Tibial nerve (tissue), 4 donors: ENCODE data around the gene ARPIN. TPM values are rescaled to one million over a fixed set of nuclear protein-coding genes. Genes with fewer than 3 reads are reported as not detected.
A peak's percentile ranks its signal among the peaks of the same experiment; 100 is the strongest.
"Not testable (repeated sequence)": the region's sequence is repeated elsewhere in the genome, so short reads cannot be mapped to it uniquely, and the experiment has no call there.

ENCODE experiments used
- DNase-seq, 2 donors: peaks; one replicate each; pipeline ENCODE4 v3.0.0-alpha.2; 2019; ENCODE audit warnings: low spot score in 2 of 2
- H3K27ac ChIP-seq, 4 donors: fragments of 200-600 bp; sonication (generic) in 3 of 4; one replicate each; pipeline ENCODE4 v1.5.1; 2017 to 2019; ENCODE audit warnings: mild to moderate bottlenecking in 1 of 4
- H3K27me3 ChIP-seq, 2 donors: fragments of 200-600 bp; sonication (generic) in 1 of 2; one replicate each; pipeline versions ENCODE4 v1.5.1 to v1.6.0; 2017 to 2019
- H3K36me3 ChIP-seq, 3 donors: fragments of 200-600 bp; sonication (generic); one replicate each; pipeline ENCODE4 v1.5.1; 2018 to 2019
- H3K4me1 ChIP-seq, 4 donors: fragments of 200-600 bp; sonication (generic) in 3 of 4; one replicate each; pipeline ENCODE4 v1.5.1; 2017 to 2019
- H3K4me3 ChIP-seq, 4 donors: fragments of 200-600 bp; sonication (generic) in 3 of 4; one replicate each; pipeline ENCODE4 v1.5.1; 2017 to 2019; ENCODE audit warnings: mild to moderate bottlenecking in 1 of 4, moderate library complexity in 1 of 4
- H3K9me3 ChIP-seq, 4 donors: fragments of 200-600 bp; sonication (generic) in 3 of 4; one replicate each; pipeline ENCODE4 v1.5.1; 2017 to 2019
- CTCF ChIP-seq, 5 experiments: fragments of 200-600 bp in 3 of 5; fragments of 450-650 bp in 2 of 5; sonication (generic) in 3 of 5; IDR thresholded peaks; one replicate each; pipeline ENCODE4 v1.5.1; 2016 to 2019; ENCODE audit warnings: antibody characterized with exemption in 5 of 5, mild to moderate bottlenecking in 3 of 5, moderate library complexity in 2 of 5
- EP300 ChIP-seq, 2 donors: sonication (generic); formaldehyde crosslinking; IDR thresholded peaks; one replicate each; pipeline ENCODE4 v1.6.1; 2017; ENCODE audit warnings: antibody characterized with exemption in 2 of 2, mild to moderate bottlenecking in 1 of 2
- POLR2A ChIP-seq, 2 donors: fragments of 450-650 bp; IDR thresholded peaks; one replicate each; pipeline ENCODE4 v1.6.1; 2017; ENCODE audit warnings: antibody characterized with exemption in 2 of 2, mild to moderate bottlenecking in 2 of 2, moderate library complexity in 2 of 2
- WGBS, 2 donors: methylation state at CpG; one replicate each; pipeline ENCODE4 v1.1.5; 2018; 5-methylcytosine and 5-hydroxymethylcytosine counted together
- total RNA-seq, 4 donors: library from RNA; depleted of rRNA; stranded (reverse); fragments of >200 nt; gene quantifications; one replicate each; pipeline ENCODE4 v1.1.0, GENCODE V29; 2016

Gene ARPIN
- total RNA-seq, 4 donors from 2014 or later: 21.0 to 32.6 (median 25.6) TPM

GRCh38 chr15:89857673-89858072 lies 55.1 kb downstream of the ARPIN start:
- Histone ChIP-seq H3K9me3 (no peaks in the 10 kb centered on the region), H3K4me1 (peaks cover 0 to 4% (median 0%) of the 10 kb centered on the region in 4 donors), H3K27me3 (no peaks in the 10 kb centered on the region), H3K27ac (peak overlapping the region in 1 of 4 donors; percentile 35), H3K36me3 (peaks cover 0 to 55% (median 0%) of the 10 kb centered on the region in 3 donors), H3K4me3 (no peak overlapping the region)
- no peak for DNase-seq
- 88 to 92% methylated on average over 3 of the region's 3 CpGs for WGBS, 2 donors
- no peak for TF ChIP-seq CTCF (IDR thresholded peaks at IDR 0.05)
- no peak for TF ChIP-seq EP300 (IDR thresholded peaks at IDR 0.05)
- TF ChIP-seq POLR2A (IDR thresholded peaks at IDR 0.05): no peak

GRCh38 chr15:89855948-89856347 lies 56.8 kb downstream of the ARPIN start:
- 79 to 83% methylated on average over 3 of the region's 3 CpGs for WGBS, 2 donors
- Histone ChIP-seq H3K9me3 (no peaks in the 10 kb centered on the region), H3K4me3 (no peak overlapping the region), H3K36me3 (peaks cover 0 to 49% (median 0%) of the 10 kb centered on the region in 3 donors), H3K4me1 (peaks cover 0 to 4% (median 0%) of the 10 kb centered on the region in 4 donors), H3K27me3 (no peaks in the 10 kb centered on the region), H3K27ac (no peak overlapping the region)
- no peak for TF ChIP-seq EP300 (IDR thresholded peaks at IDR 0.05)
- TF ChIP-seq POLR2A (IDR thresholded peaks at IDR 0.05): no peak
- TF ChIP-seq CTCF (IDR thresholded peaks at IDR 0.05): no peak
- no peak for DNase-seq

- H3K27ac ChIP-seq, H3K27me3 ChIP-seq, H3K9me3 ChIP-seq, DNase-seq, H3K4me3 ChIP-seq, H3K4me1 ChIP-seq: not testable (repeated sequence)
- peaks cover 0 to 47% (median 0%) of the 10 kb centered on the region in 3 donors for H3K36me3 ChIP-seq
- WGBS, 2 donors: 60 to 84% methylated on average over 6 to 9 of the region's 17 CpGs
Measured at GRCh38 chr15:89854863-89855262, 57.9 kb downstream of the ARPIN start.

- peaks cover 0 to 49% (median 0%) of the 10 kb centered on the region in 3 donors for H3K36me3 ChIP-seq
- no peaks in the 10 kb centered on the region for H3K9me3 ChIP-seq
- TF ChIP-seq EP300 (IDR thresholded peaks at IDR 0.05) (no peak), CTCF (IDR thresholded peaks at IDR 0.05) (no peak), POLR2A (IDR thresholded peaks at IDR 0.05) (no peak)
- H3K27me3 ChIP-seq: no peaks in the 10 kb centered on the region
- no peak overlapping the region for H3K4me3 ChIP-seq
- peaks cover 0 to 9% (median 2%) of the 10 kb centered on the region in 4 donors for H3K4me1 ChIP-seq
- 91 to 100% methylated on average over 3 of the region's 3 CpGs for WGBS, 2 donors
- DNase-seq: no peak
- H3K27ac ChIP-seq: no peak overlapping the region
Measured at GRCh38 chr15:89852342-89852995, 60.3 kb downstream of the ARPIN start.

GRCh38 chr15:89851673-89852341 lies 60.9 kb downstream of the ARPIN start:
- no peak for TF ChIP-seq CTCF (IDR thresholded peaks at IDR 0.05)
- no peak for TF ChIP-seq POLR2A (IDR thresholded peaks at IDR 0.05)
- no peak for TF ChIP-seq EP300 (IDR thresholded peaks at IDR 0.05)
- no peak overlapping the region for H3K27ac ChIP-seq
- no peak for DNase-seq
- H3K36me3 ChIP-seq: peaks cover 0 to 42% (median 0%) of the 10 kb centered on the region in 3 donors
- H3K27me3 ChIP-seq: no peaks in the 10 kb centered on the region
- H3K4me1 ChIP-seq: peaks cover 0 to 9% (median 2%) of the 10 kb centered on the region in 4 donors
- no peak overlapping the region for H3K4me3 ChIP-seq
- no peaks in the 10 kb centered on the region for H3K9me3 ChIP-seq
- WGBS, 2 donors: 91 to 92% methylated on average over 5 of the region's 5 CpGs
